IMR-90 (cell line): ENCODE measurements around the gene IL15RA. TPM values are rescaled to one million over a fixed set of nuclear protein-coding genes. Genes with fewer than 3 reads are reported as not detected.

Experiments used
- ATAC-seq: fragments of 200-7000 bp; cut with Tn5 transposase; 2 replicates; pipeline ENCODE4 v1.9.1; 2020; ENCODE audit warnings: low read depth, mild to moderate bottlenecking, moderate library complexity
- BruUV-seq: library from RNA; stranded (reverse); fragments of 400-500 nt; replicated peaks from 2 replicates; lab custom pipeline; 2021; lab: Mats Ljungman, UMichigan
- CTCF ChIA-PET: fragments of 300-600 bp; formaldehyde crosslinking; extraction: SDS; loops from one replicate; lab custom pipeline; 2021; ENCODE audit warnings: antibody characterized with exemption; lab: Yijun Ruan, JAX
- POLR2A ChIA-PET: fragments of 300-600 bp; sonication (Branson Sonifier 250); formaldehyde crosslinking; loops from one replicate; lab custom pipeline; 2022; ENCODE audit warnings: antibody characterized with exemption; ENCODE audit not compliant: unreplicated experiment; lab: Charles Lee
- DNase-seq: peaks from one replicate; pipeline ENCODE4 v3.0.0; 2013
- H2AFZ ChIP-seq: replicated peaks from 2 replicates; pipeline ENCODE3; 2013; ENCODE audit warnings: low read length, mild to moderate bottlenecking; ENCODE audit not compliant: poor library complexity
- H2AK5ac ChIP-seq: 2 replicates; pipeline ENCODE4 v1.6.1; 2013; ENCODE audit warnings: low read depth, low read length, inconsistent platforms
- H2AK9ac ChIP-seq: replicated peaks from 2 replicates; pipeline ENCODE3; 2013; ENCODE audit warnings: mild to moderate bottlenecking, low read depth, low read length, moderate library complexity; ENCODE audit not compliant: poor library complexity
- H2BK120ac ChIP-seq: 2 replicates; pipeline ENCODE4 v1.6.1; 2013; ENCODE audit warnings: low read depth, low read length, inconsistent platforms
- H2BK15ac ChIP-seq: 3 replicates; pipeline ENCODE4 v1.6.1; 2013; ENCODE audit warnings: low read depth, low read length, inconsistent platforms
- H2BK20ac ChIP-seq: 2 replicates; pipeline ENCODE4 v1.6.1; 2013; ENCODE audit warnings: low read depth, mild to moderate bottlenecking, inconsistent platforms, low read length, moderate library complexity
- H2BK5ac ChIP-seq: 2 replicates; pipeline ENCODE4 v1.6.1; 2013; ENCODE audit warnings: mild to moderate bottlenecking, low read depth, low read length, inconsistent platforms; ENCODE audit not compliant: poor library complexity, severe bottlenecking
- H3K14ac ChIP-seq: replicated peaks from 2 replicates; pipeline ENCODE4 v1.6.1; 2013; ENCODE audit warnings: low read depth, low read length, inconsistent platforms
- H3K18ac ChIP-seq: 2 replicates; pipeline ENCODE4 v1.6.1; 2013; ENCODE audit warnings: low read depth, low read length, control low read depth
- H3K23ac ChIP-seq: 2 replicates; pipeline ENCODE4 v1.6.1; 2013; ENCODE audit warnings: low read depth, low read length, inconsistent platforms
- H3K27ac ChIP-seq: 2 replicates; pipeline ENCODE4 v1.5.1; 2013; ENCODE audit warnings: mild to moderate bottlenecking, control low read depth, low read length; ENCODE audit not compliant: insufficient read depth
- H3K27me3 ChIP-seq: 2 replicates; pipeline ENCODE4 v1.6.1; 2013; ENCODE audit warnings: low read length; ENCODE audit not compliant: control insufficient read depth, insufficient read depth
- H3K36me3 ChIP-seq: 2 replicates; pipeline ENCODE4 v1.6.1; 2013; ENCODE audit warnings: low read length, mixed read lengths; ENCODE audit not compliant: control insufficient read depth, insufficient read depth
- H3K4ac ChIP-seq: 2 replicates; pipeline ENCODE4 v1.6.1; 2013; ENCODE audit warnings: low read depth, low read length, inconsistent platforms
- H3K4me1 ChIP-seq: 2 replicates; pipeline ENCODE4 v1.6.1; 2013; ENCODE audit warnings: low read length, mixed read lengths; ENCODE audit not compliant: control insufficient read depth, insufficient read depth
- H3K4me2 ChIP-seq: 2 replicates; pipeline ENCODE4 v1.6.1; 2013; ENCODE audit warnings: low read depth, mild to moderate bottlenecking, control low read depth, low read length, moderate library complexity
- H3K4me3 ChIP-seq: 2 replicates; pipeline ENCODE4 v1.5.1; 2013; ENCODE audit warnings: low read depth, mild to moderate bottlenecking, control low read depth, low read length, moderate library complexity; ENCODE audit not compliant: insufficient read depth
- H3K56ac ChIP-seq: 2 replicates; pipeline ENCODE4 v1.6.1; 2013; ENCODE audit warnings: low read length, inconsistent platforms; ENCODE audit not compliant: insufficient read depth; ENCODE audit errors: extremely low read depth
- H3K79me1 ChIP-seq, 2 experiments: 2 replicates each; pipeline ENCODE4 v1.6.1; 2013; ENCODE audit warnings: low read length in 2 of 2, inconsistent platforms in 1 of 2, low read depth in 1 of 2
- H3K9ac ChIP-seq: 2 replicates; pipeline ENCODE4 v1.6.1; 2013; ENCODE audit warnings: low read depth, low read length, control low read depth
- H3K9me1 ChIP-seq: 2 replicates; pipeline ENCODE4 v1.6.1; 2013; ENCODE audit warnings: low read length, inconsistent platforms; ENCODE audit not compliant: insufficient read depth
- H3K9me3 ChIP-seq: 2 replicates; pipeline ENCODE4 v1.6.1; 2013; ENCODE audit warnings: low read length; ENCODE audit not compliant: control insufficient read depth, insufficient read depth
- H4K20me1 ChIP-seq: 2 replicates; pipeline ENCODE4 v1.6.1; 2013; ENCODE audit warnings: low read length, inconsistent platforms; ENCODE audit not compliant: insufficient read depth
- H4K5ac ChIP-seq: 2 replicates; pipeline ENCODE4 v1.6.1; 2013; ENCODE audit warnings: mild to moderate bottlenecking, low read depth, low read length, control low read depth
- H4K8ac ChIP-seq, 2 experiments: 2 replicates each; pipeline ENCODE4 v1.6.1; 2013; ENCODE audit warnings: low read depth in 2 of 2, low read length in 2 of 2, control low read depth in 1 of 2, inconsistent platforms in 1 of 2
- H4K91ac ChIP-seq: 2 replicates; pipeline ENCODE4 v1.6.1; 2013; ENCODE audit warnings: low read depth, low read length, inconsistent platforms; ENCODE audit not compliant: insufficient read depth
- CEBPB ChIP-seq: IDR thresholded peaks from 2 replicates; pipeline ENCODE4 v1.6.1; 2012; ENCODE audit warnings: low read depth, low read length, improper control_type of control experiment
- CHD1 ChIP-seq: IDR thresholded peaks from 2 replicates; pipeline ENCODE4 v1.6.1; 2012; ENCODE audit warnings: low read depth, low read length, improper control_type of control experiment
- CTCF ChIP-seq: conservative IDR thresholded peaks from 2 replicates; pipeline ENCODE4 v1.5.1; 2012; ENCODE audit warnings: mild to moderate bottlenecking, low read depth, low read length, improper control_type of control experiment
- FOS ChIP-seq: fragments of 150-350 bp; IDR thresholded peaks from 2 replicates; pipeline ENCODE4 v1.6.1; 2016; ENCODE audit warnings: low read depth, low read length
- MAFK ChIP-seq: IDR thresholded peaks from 2 replicates; pipeline ENCODE4 v1.6.1; 2012; ENCODE audit warnings: low read depth, low read length, improper control_type of control experiment
- MAZ ChIP-seq: IDR thresholded peaks from 2 replicates; pipeline ENCODE4 v1.6.1; 2012; ENCODE audit warnings: low read depth, mild to moderate bottlenecking, low read length, improper control_type of control experiment, moderate library complexity, borderline replicate concordance
- MXI1 ChIP-seq: IDR thresholded peaks from 2 replicates; pipeline ENCODE4 v1.6.1; 2012; ENCODE audit warnings: low read depth, mild to moderate bottlenecking, low read length, moderate library complexity, borderline replicate concordance
- NFE2L2 ChIP-seq: fragments of 150-350 bp; IDR thresholded peaks from 2 replicates; pipeline ENCODE4 v1.6.1; 2016; ENCODE audit warnings: low read depth, mild to moderate bottlenecking, low read length
- RFX5 ChIP-seq: IDR thresholded peaks from 2 replicates; pipeline ENCODE4 v1.8.0; 2012; ENCODE audit warnings: low read depth, mild to moderate bottlenecking, low read length, moderate library complexity
- WGBS, 2 experiments: methylation state at CpG; one replicate each; pipeline versions ENCODE4 v1.1.5 to v1.1.7; 2013; ENCODE audit warnings: missing lambda C conversion rate in 2 of 2; ENCODE audit not compliant: insufficient read length in 1 of 2; ENCODE audit errors: extremely low coverage in 2 of 2; 5-methylcytosine and 5-hydroxymethylcytosine counted together
- dilution Hi-C: fragments of 300-500 bp; cut with HindIII; formaldehyde crosslinking; loops from one replicate; pipeline ENCODE4 v1.14.3; 2018; ENCODE audit warnings: low sequenced_read_pairs; ENCODE audit not compliant: unreplicated experiment
- in situ Hi-C: fragments of 300-500 bp; cut with MboI; formaldehyde crosslinking; loops from 3 replicates; pipeline ENCODE4 v1.14.3; 2019; ENCODE audit warnings: low sequenced_read_pairs, inconsistent platforms, mixed read lengths
- intact Hi-C: fragments of 100-400 bp; cut with micrococcal nuclease; formaldehyde crosslinking; loops from 2 replicates; pipeline ENCODE4 v1.10.0; 2022
- polyA plus RNA-seq, 3 experiments: library from polyadenylated mRNA; depleted of rRNA; stranded (reverse); fragments of >200 nt; gene quantifications; 2 replicates each; pipeline ENCODE4 v1.2.3, GENCODE V29; 2012; ENCODE audit warnings: low replicate concordance in 1 of 3
- total RNA-seq: library from RNA; depleted of rRNA; stranded (reverse); fragments of >200 nt; gene quantifications from 2 replicates; pipeline ENCODE4 v1.2.3, GENCODE V29; 2012
- TF ChIP-seq, protein P1 (sequence below): fragments of 150-350 bp; IDR thresholded peaks from 2 replicates; pipeline ENCODE4 v1.6.1; 2016; ENCODE audit warnings: low read depth, mild to moderate bottlenecking, low read length, moderate library complexity, borderline replicate concordance

Gene IL15RA
- total and polyA plus RNA-seq, 2 of the 4 experiments (the other 2 are of a cell fraction): 2.0 to 7.6 TPM

DNA sequence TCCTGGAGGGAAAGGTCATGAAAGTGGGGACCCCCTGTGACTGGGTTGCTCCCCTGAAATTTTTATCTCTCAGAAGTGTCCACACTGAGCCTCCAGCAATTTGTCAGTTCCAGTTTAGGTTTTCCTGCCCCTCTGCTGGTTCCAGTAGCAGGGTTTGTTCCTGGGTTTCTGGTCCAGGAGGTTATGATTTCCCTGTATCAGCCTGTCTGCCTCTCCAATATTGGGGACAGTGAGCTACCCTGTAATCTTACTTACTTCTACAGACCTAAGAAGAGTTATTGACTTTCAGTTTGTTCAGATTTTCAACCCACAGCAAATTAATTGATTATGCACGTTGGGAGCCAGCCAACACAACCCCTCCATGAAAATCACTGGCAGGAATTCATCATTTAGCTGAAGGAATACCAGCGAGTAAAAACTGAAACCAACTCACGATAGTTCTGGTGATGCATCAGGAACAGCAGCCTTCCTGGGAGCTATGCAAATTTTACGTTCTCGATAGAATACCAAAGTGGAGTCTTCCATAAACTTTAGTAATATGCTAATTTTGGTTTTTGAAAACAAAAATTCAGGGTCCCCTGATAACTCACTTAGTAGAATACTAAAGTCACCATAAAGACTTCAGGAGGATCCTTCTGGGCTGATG lies 31.3 kb upstream of the IL15RA start:
- ATAC-seq: peak; percentile 78
- Histone ChIP-seq H2BK15ac (no peak overlapping the region; the same call in 2 of the 3 replicates), H2BK20ac (peak overlapping the region; percentile 65; the same call in 1 of the 2 replicates), H3K4me3 (peak overlapping the region; percentile 49), H3K56ac (no peak overlapping the region), H3K4ac (peak overlapping the region; percentile 7; the same call in 1 of the 2 replicates), H4K91ac (peak overlapping the region; percentile 32), H4K8ac (peak overlapping the region in 1 of 2 experiments; percentile 11; a peak in 1 of 4 replicates), H2AK5ac (no peak overlapping the region), H2AK9ac (no peak overlapping the region), H2BK120ac (no peak overlapping the region; the same call in 1 of the 2 replicates), H4K5ac (peak overlapping the region; percentile 69), H2AFZ (no peak overlapping the region), H4K20me1 (no peaks in the 10 kb centered on the region), H3K36me3 (no peaks in the 10 kb centered on the region), H3K79me1 (no peaks in the 10 kb centered on the region), H3K23ac (no peak overlapping the region), H3K27ac (peak overlapping the region; percentile 89; the same call in 1 of the 2 replicates), H3K9me1 (no peaks in the 10 kb centered on the region), H2BK5ac (peak overlapping the region; percentile 82), H3K9me3 (peaks cover 3% of the 10 kb centered on the region), H3K4me1 (peaks cover 6% of the 10 kb centered on the region), H3K18ac (peak overlapping the region; percentile 87), H3K4me2 (peak overlapping the region; percentile 76), H3K14ac (peak overlapping the region; percentile 50), H3K9ac (peak overlapping the region; percentile 67), H3K27me3 (peaks cover 7% of the 10 kb centered on the region)
- in situ Hi-C loops: no loop called here
- ChIA-PET CTCF (interaction anchor here (0.6 kb wide), 1 partner anchor 299 kb away, joined by 3 read pairs; no protein-coding TSS in a partner anchor), POLR2A (no interaction called here)
- peak; percentile 32 for DNase-seq
- no TSS peak for BruUV-seq
- TF ChIP-seq MAFK (no peak), MXI1 (no peak), NFE2L2 (no peak), CEBPB (no peak), MAZ (no peak), CHD1 (no peak), RFX5 (no peak), CTCF (no peak), FOS (no peak)
- TF ChIP-seq, protein P1, sequence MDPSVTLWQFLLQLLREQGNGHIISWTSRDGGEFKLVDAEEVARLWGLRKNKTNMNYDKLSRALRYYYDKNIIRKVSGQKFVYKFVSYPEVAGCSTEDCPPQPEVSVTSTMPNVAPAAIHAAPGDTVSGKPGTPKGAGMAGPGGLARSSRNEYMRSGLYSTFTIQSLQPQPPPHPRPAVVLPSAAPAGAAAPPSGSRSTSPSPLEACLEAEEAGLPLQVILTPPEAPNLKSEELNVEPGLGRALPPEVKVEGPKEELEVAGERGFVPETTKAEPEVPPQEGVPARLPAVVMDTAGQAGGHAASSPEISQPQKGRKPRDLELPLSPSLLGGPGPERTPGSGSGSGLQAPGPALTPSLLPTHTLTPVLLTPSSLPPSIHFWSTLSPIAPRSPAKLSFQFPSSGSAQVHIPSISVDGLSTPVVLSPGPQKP: no peak
- dilution Hi-C loops: no loop called here
- no CpG with 5 or more reads among the region's 5 CpGs for WGBS, 2 experiments
- intact Hi-C loops: no loop called here
